Measurements from ENCODE around the gene IQCH. TPM values are rescaled to one million over a fixed set of nuclear protein-coding genes. Genes with fewer than 3 reads are reported as not detected.

IQCH gene
- total and polyA plus RNA-seq, 12 donors: 0.29 to 2.6 (median 1.2) TPM

DNA sequence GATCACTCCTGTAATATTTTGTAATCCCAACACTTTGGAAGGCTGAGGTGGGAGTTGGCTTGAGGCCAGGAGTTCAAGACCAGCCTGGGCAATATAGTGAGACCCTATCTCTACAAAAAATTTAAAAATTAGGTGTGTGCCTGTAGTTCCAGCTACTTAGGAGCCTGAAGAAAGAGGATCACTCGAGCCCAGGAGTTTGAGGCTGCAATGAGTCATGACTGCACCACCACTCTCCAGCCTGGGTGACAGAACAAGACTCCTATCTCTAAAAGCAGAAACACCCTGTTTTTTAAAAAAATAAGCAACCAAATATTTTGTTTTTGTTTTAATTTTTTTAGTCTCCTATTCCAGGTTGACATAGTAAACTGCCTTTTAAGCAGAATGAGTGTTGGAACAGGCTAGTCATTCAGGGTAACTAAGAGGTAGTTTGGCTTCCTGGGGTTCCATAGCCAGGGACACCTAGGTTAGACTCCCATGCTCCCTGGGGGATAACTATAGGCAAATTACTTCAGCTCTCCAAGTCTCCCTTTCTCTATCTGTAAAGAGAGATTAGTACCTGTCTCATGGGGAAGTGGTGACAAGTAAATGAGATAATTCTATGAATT lies 151.8 kb downstream of the IQCH start:
- no peaks in the 10 kb centered on the region for H3K36me3 ChIP-seq
- TF ChIP-seq, protein P1, sequence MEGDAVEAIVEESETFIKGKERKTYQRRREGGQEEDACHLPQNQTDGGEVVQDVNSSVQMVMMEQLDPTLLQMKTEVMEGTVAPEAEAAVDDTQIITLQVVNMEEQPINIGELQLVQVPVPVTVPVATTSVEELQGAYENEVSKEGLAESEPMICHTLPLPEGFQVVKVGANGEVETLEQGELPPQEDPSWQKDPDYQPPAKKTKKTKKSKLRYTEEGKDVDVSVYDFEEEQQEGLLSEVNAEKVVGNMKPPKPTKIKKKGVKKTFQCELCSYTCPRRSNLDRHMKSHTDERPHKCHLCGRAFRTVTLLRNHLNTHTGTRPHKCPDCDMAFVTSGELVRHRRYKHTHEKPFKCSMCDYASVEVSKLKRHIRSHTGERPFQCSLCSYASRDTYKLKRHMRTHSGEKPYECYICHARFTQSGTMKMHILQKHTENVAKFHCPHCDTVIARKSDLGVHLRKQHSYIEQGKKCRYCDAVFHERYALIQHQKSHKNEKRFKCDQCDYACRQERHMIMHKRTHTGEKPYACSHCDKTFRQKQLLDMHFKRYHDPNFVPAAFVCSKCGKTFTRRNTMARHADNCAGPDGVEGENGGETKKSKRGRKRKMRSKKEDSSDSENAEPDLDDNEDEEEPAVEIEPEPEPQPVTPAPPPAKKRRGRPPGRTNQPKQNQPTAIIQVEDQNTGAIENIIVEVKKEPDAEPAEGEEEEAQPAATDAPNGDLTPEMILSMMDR (IDR thresholded peaks at IDR 0.05): no peak
- H3K9me3 ChIP-seq: no peaks in the 10 kb centered on the region
- WGBS, 2 donors: 87 to 89% methylated on average over 1 of the region's 1 CpG
- H3K4me1 ChIP-seq: no peaks in the 10 kb centered on the region
- intact Hi-C loops (cut with DNase I): no loop called here
- no peak overlapping the region for H3K4me3 ChIP-seq
- no peaks in the 10 kb centered on the region for H3K27me3 ChIP-seq
- DNase-seq: no peak
- peak in 1 of 8 donors; percentile 21 for ATAC-seq
- no peak overlapping the region for H3K27ac ChIP-seq

- Histone ChIP-seq H3K27ac (no peak overlapping the region), H3K4me1 (no peaks in the 10 kb centered on the region), H3K27me3 (no peaks in the 10 kb centered on the region), H3K36me3 (no peaks in the 10 kb centered on the region), H3K9me3 (no peaks in the 10 kb centered on the region), H3K4me3 (no peak overlapping the region)
- 83 to 92% methylated on average over 8 of the region's 8 CpGs for WGBS, 2 donors
- ATAC-seq (no peak), DNase-seq (no peak)
- TF ChIP-seq, protein P1 (IDR thresholded peaks at IDR 0.05): no peak
- intact Hi-C loops (cut with DNase I): no loop called here
Measured at GRCh38 chr15:67407786-67408185, 153.2 kb downstream of the IQCH start.

DNA sequence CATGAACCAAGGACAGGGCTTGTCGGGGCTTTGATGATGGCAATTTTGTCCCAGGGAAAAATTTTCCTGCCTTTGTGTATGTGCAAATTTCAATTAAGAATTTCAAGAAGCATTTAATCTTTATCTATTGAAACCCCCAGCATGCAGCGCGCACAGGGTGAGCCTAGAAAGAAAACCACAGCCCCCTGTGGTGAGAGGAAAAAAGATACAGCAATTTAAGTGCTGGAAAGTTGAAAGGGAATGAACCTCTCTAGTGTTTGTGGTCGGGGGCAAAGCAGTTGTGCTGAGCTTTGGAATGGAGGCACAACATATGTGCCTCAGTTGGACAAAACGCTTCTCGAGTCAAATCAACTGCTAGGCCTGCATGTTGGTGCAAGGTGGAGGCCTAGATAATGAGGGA lies 154.6 kb downstream of the IQCH start:
- 88 to 92% methylated on average over 6 of the region's 6 CpGs for WGBS, 2 donors
- intact Hi-C loops (cut with DNase I): no loop called here
- H3K36me3 ChIP-seq: no peaks in the 10 kb centered on the region
- DNase-seq (no peak), ATAC-seq (no peak)
- no peaks in the 10 kb centered on the region for H3K9me3 ChIP-seq
- H3K4me3 ChIP-seq: no peak overlapping the region
- TF ChIP-seq, protein P1 (IDR thresholded peaks at IDR 0.05): no peak
- no peaks in the 10 kb centered on the region for H3K27me3 ChIP-seq
- peaks cover 0 to 4% (median 0%) of the 10 kb centered on the region in 9 donors for H3K4me1 ChIP-seq
- H3K27ac ChIP-seq: no peak overlapping the region

DNA sequence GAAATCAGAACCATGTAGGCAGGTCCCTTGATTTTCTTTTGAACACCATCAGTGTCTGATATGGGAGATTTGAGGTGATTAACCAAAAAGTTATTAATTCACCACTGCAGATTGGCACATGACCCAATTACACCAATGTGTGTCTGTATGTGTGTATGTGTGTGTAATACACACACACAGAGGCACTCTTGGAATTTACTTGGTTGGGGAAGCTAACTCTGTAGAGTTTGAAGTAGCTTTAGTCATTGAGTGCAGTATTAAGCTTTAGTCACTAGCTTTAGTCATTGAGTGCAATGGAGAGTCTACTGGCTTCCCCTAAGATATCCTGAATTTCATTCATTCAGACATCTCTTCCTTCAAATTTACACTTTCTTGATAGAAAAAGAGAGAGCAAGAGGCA lies 156.9 kb downstream of the IQCH start:
- Histone ChIP-seq H3K36me3 (no peaks in the 10 kb centered on the region), H3K4me3 (no peak overlapping the region), H3K9me3 (no peaks in the 10 kb centered on the region), H3K27ac (no peak overlapping the region), H3K4me1 (peaks cover 0 to 5% (median 0%) of the 10 kb centered on the region in 9 donors), H3K27me3 (no peaks in the 10 kb centered on the region)
- no peak for ATAC-seq
- intact Hi-C loops (cut with DNase I): no loop called here
- TF ChIP-seq, protein P1 (IDR thresholded peaks at IDR 0.05): no peak
- DNase-seq: no peak
